Measurements from ENCODE around the gene LGR6. TPM values are rescaled to one million over a fixed set of nuclear protein-coding genes. Genes with fewer than 3 reads are reported as not detected.

Gene LGR6
- total and polyA plus RNA-seq, 3 donors from 2014 or later = 8.1 to 18.4 (median 8.3) TPM

DNA sequence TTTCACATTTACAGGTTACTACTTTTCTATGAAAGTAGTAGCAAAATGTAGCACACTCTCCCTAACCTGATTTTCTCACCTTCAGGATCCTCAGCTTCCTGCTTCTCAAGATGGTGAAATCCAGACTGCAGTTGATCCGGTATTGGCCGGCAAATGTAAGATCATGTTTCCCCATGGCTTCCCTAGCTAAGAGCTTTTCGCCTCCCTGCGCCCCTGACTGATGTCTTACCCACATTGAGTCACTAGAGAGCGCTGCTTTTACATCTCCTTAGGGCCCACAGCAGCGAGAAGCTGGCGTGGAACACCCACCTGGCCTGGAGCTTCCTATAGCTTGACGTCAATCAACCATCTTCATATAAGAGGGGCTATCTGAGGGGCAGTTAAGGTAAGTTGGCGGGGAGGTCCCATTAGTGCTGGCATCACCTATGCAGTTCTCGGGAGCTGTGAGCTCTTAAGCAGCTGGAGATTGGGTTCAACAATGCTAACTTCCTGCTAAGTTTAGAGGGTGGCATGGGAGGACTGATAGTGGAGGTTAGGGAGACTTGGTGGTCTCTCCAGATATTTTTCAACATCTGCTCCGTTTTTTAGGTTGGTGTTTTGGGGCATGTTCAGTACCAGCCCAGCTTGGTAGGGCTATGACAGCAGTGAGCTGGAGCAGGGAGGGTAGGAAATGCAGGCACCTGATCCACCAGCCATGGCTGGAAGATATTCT, 38.7 kb upstream of the LGR6 start:
- intact Hi-C loops (cut with DNase I; ENCODE audit: low total_unique reads) = no loop called here
- 46 to 62% methylated on average over 11 of the region's 11 CpGs for WGBS, 2 donors
- Histone ChIP-seq H3K4me1 (peaks cover 34% of the 10 kb centered on the region), H3K27me3 (no peaks in the 10 kb centered on the region), H3K4me3 (no peak overlapping the region), H3K36me3 (ENCODE audit: low read depth, missing control alignments) (no peaks in the 10 kb centered on the region), H3K9me3 (no peaks in the 10 kb centered on the region), H3K27ac (no peak overlapping the region)
- TF ChIP-seq POLR2A (IDR thresholded peaks at IDR 0.05) (no peak), CTCF (IDR thresholded peaks at IDR 0.05) (peak; percentile 26 to 41 (median 39))
- peak; percentile 72 for DNase-seq

GRCh38 chr1:202155478-202156021, 38.0 kb upstream of the LGR6 start:
- Histone ChIP-seq H3K4me3 (no peak overlapping the region), H3K27ac (no peak overlapping the region), H3K9me3 (no peaks in the 10 kb centered on the region), H3K27me3 (no peaks in the 10 kb centered on the region), H3K4me1 (peaks cover 39% of the 10 kb centered on the region), H3K36me3 (ENCODE audit: low read depth, missing control alignments) (no peaks in the 10 kb centered on the region)
- intact Hi-C loops (cut with DNase I; ENCODE audit: low total_unique reads) = no loop called here
- WGBS, 2 donors = 44 to 65% methylated on average over 8 of the region's 8 CpGs
- TF ChIP-seq POLR2A (IDR thresholded peaks at IDR 0.05) = no peak
- peak; percentile 79 for DNase-seq

GRCh38 chr1:202156590-202156989, 37.0 kb upstream of the LGR6 start:
- no peaks in the 10 kb centered on the region for H3K27me3 ChIP-seq
- TF ChIP-seq POLR2A (IDR thresholded peaks at IDR 0.05) (no peak), CTCF (IDR thresholded peaks at IDR 0.05) (no peak)
- no peak overlapping the region for H3K4me3 ChIP-seq
- H3K4me1 ChIP-seq = peaks cover 50% of the 10 kb centered on the region
- no peak for DNase-seq
- H3K36me3 ChIP-seq (ENCODE audit: low read depth, missing control alignments) = no peaks in the 10 kb centered on the region
- intact Hi-C loops (cut with DNase I; ENCODE audit: low total_unique reads) = no loop called here
- peak overlapping the region; percentile 29 to 36 for H3K27ac ChIP-seq
- 54 to 65% methylated on average over 7 to 8 of the region's 8 CpGs for WGBS, 2 donors
- no peaks in the 10 kb centered on the region for H3K9me3 ChIP-seq

DNA sequence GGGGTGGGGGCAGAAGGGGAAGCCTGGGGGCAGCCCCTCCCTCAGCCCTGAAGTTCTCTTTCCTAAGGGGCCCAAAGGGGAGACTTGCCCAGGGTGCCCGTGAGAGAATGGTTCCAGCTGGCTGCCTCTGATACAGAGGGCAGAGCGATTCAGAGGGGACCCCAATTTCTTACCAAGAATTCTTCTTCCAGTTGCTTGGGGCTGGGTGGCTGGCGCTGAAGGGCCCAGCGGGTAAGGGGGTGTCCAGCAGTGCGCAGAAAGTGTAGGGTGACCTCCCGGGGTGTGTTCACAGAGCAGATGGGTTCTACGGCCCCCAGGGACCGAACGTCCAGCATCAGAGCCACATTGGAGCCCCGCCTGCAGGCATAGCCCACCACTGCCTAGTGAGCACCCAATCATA, 35.7 kb upstream of the LGR6 start:
- WGBS, 2 donors = 93 to 98% methylated on average over 10 of the region's 10 CpGs
- Histone ChIP-seq H3K27me3 (no peaks in the 10 kb centered on the region), H3K4me1 (peaks cover 63% of the 10 kb centered on the region), H3K27ac (no peak overlapping the region), H3K36me3 (ENCODE audit: low read depth, missing control alignments) (no peaks in the 10 kb centered on the region), H3K9me3 (no peaks in the 10 kb centered on the region), H3K4me3 (no peak overlapping the region)
- DNase-seq = no peak
- intact Hi-C loops (cut with DNase I; ENCODE audit: low total_unique reads) = no loop called here
- TF ChIP-seq POLR2A (IDR thresholded peaks at IDR 0.05) (no peak), CTCF (IDR thresholded peaks at IDR 0.05) (no peak)

DNA sequence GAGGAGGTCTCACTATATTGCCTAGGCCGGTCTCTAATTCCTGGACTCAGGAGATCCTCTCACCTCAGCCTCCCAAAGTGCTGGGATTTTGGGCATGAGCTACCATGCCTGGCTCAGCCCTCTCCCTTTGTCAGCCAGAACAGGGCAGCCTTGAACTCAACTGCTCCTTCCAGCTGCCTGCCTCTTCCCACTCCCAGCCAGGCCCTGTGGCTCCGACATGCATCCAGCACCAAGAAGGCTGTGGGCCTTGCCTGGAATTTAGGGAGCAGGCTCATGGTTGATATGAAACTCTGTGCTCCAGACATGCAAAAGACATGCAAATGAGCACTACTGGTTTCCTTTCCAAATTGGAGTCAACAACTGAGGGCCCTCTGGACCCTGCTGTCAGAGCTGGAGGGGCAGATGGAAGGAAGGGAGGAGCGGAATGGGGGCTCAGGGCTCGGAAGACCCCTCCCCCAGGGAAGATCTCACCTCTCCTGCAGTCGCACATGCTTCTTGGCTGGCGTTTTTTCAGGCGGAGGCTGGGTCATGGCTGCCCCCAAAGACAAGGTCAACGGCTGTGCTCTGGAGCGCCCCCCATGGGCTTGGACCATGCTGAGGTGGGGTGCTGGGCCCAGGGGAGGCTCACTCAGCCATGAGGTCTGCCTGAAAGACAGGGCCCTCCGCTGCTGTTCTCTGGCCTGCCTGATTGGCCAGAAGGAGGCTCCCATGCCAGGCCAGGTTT, 34.6 kb upstream of the LGR6 start:
- peak; percentile 60 for DNase-seq

More for the DNA sequence above, 34.6 kb upstream of the LGR6 start:
- Histone ChIP-seq H3K4me3 (peak overlapping the region in 1 of 2 donors; percentile 49), H3K4me1 (peaks cover 74% of the 10 kb centered on the region), H3K36me3 (ENCODE audit: low read depth, missing control alignments) (no peaks in the 10 kb centered on the region), H3K27me3 (no peaks in the 10 kb centered on the region), H3K9me3 (no peaks in the 10 kb centered on the region), H3K27ac (peak overlapping the region; percentile 60 to 87)
- no peak for TF ChIP-seq POLR2A (IDR thresholded peaks at IDR 0.05)
- peak in 1 of 3 experiments; percentile 12 for TF ChIP-seq CTCF (IDR thresholded peaks at IDR 0.05)
- intact Hi-C loops (cut with DNase I; ENCODE audit: low total_unique reads) = no loop called here
- WGBS, 2 donors = 51 to 53% methylated on average over 4 to 10 of the region's 10 CpGs

All from testis (tissue), 3 donors.